ACC112 (cell line): Measurements from ENCODE around the gene SDCBP2.

Experiments used
- H2AFZ ChIP-seq: fragments of 200-600 bp; sonication (generic); one replicate; pipeline ENCODE4 v1.6.0; 2017; ENCODE audit warnings: antibody characterized with exemption, low read length; ENCODE audit not compliant: unreplicated experiment
- H3K27ac ChIP-seq: fragments of 200-600 bp; sonication (generic); 2 replicates; pipeline ENCODE4 v1.5.1; 2014; ENCODE audit warnings: low read depth, mild to moderate bottlenecking, antibody characterized with exemption, low read length, moderate library complexity
- H3K27me3 ChIP-seq: fragments of 200-600 bp; sonication (generic); 2 replicates; pipeline ENCODE4 v1.6.1; 2014; ENCODE audit warnings: mild to moderate bottlenecking, antibody characterized with exemption, low read length, moderate library complexity, mixed read lengths; ENCODE audit not compliant: insufficient read depth
- H3K36me3 ChIP-seq: fragments of 200-600 bp; sonication (generic); 2 replicates; pipeline ENCODE4 v1.6.1; 2016; ENCODE audit warnings: mild to moderate bottlenecking, antibody characterized with exemption, low read length, moderate library complexity, mixed read lengths; ENCODE audit not compliant: insufficient read depth
- H3K4me1 ChIP-seq: fragments of 200-600 bp; sonication (generic); one replicate; pipeline ENCODE4 v1.6.1; 2016; ENCODE audit warnings: low read length, mixed read lengths; ENCODE audit not compliant: insufficient read depth, unreplicated experiment, control insufficient read depth
- H3K4me3 ChIP-seq: fragments of 200-600 bp; sonication (generic); 2 replicates; pipeline ENCODE4 v1.5.1; 2014; ENCODE audit warnings: mild to moderate bottlenecking, low read depth, low read length
- H3K79me2 ChIP-seq: fragments of 200-600 bp; sonication (generic); one replicate; pipeline ENCODE4 v1.6.0; 2016; ENCODE audit warnings: low read length; ENCODE audit not compliant: control insufficient read depth, unreplicated experiment, insufficient read depth

The SDCBP2 gene

DNA sequence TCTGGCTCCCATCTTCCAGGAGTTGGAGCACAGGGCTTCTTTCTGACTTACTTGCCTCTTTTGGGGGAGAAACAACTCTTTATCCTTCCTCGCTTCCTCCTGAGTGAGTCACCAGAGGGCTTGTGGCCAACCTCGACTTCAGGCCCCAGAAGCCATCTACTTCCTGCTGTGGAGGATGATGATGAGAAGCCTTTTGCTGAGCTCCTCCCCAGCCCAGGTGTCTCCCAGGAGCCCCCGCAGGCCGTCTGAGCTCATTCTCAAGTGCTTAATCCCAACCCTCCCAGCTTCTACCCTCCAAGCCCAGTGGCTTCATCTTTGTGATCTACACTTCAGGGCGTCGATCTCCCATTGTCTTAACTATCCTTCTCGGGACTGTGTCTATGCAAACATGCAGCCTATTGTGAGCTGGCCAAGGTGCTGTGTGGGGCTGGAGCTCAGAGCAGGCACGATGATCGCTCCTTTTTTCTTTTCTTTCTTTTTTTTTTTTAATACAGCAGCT is 27.9 kb downstream of the SDCBP2 start:
- H3K27me3 ChIP-seq, result no peaks in the 10 kb centered on the region
- H3K79me2 ChIP-seq, result no peaks in the 10 kb centered on the region
- H2AFZ ChIP-seq, result no peak overlapping the region
- no peak overlapping the region for H3K4me3 ChIP-seq
- no peaks in the 10 kb centered on the region for H3K36me3 ChIP-seq
- H3K4me1 ChIP-seq, result peaks cover 11% of the 10 kb centered on the region
- no peak overlapping the region for H3K27ac ChIP-seq

DNA sequence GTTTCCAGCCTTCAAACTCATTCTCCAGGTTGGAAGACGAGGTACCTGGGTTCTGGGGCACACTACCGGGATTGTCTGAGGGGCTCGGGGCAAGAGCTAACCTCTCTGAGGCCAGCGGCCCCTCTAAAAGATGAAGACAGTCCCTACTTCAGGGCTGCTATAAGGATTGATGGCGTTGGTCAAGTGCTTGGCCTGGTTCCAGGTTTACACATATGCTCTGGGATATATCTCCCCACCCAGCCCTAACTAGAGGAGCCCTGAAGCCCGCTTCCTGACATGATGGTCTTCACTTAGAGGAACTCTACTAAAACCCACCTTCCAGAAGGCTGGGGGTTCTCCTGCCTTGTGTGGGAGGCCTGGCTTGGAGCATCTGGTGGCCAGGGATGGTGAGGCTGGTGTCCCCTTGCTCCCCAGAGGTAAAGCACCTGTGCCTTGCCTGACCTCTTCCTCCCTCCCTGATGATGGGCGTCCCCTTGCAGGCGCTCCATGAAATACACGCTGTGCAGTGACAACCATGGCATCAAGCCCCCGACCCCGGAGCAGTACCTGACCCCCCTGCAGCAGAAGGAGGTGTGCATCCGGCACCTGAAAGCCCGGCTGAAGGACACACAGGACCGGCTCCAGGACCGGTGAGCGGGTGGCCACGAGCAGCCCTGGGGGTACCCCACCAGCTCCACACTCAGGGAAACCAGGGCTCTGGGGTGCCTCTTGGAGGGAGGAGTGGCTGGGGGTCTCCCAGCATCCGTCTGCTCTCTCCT is 28.7 kb downstream of the SDCBP2 start:
- no peak overlapping the region for H3K4me3 ChIP-seq
- H3K36me3 ChIP-seq, result no peaks in the 10 kb centered on the region
- H3K79me2 ChIP-seq, result no peaks in the 10 kb centered on the region
- H3K4me1 ChIP-seq, result peaks cover 11% of the 10 kb centered on the region
- no peak overlapping the region for H3K27ac ChIP-seq
- H2AFZ ChIP-seq, result no peak overlapping the region
- H3K27me3 ChIP-seq, result no peaks in the 10 kb centered on the region

DNA sequence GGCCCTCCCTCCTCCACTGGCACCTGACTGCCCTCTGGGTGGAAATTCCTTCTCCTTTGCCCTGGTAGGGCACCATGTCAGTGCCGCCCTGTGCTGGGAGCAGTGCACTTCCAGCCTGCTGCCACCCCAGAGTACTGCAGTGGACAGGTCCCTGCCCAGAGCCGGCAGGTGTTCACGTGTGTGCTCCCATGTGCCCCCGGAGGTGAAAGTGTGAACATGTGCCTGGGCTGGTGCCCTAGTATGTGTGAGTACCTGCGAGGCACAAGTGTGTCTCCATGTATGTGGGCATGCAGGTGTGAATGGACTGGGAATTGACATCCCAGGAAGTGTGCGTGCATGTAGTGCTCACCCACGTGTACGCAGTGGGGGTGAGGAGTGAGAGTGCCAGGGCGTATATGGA is 29.4 kb downstream of the SDCBP2 start:
- Histone ChIP-seq H3K36me3 (no peaks in the 10 kb centered on the region), H3K4me3 (no peak overlapping the region), H2AFZ (no peak overlapping the region), H3K27ac (no peak overlapping the region), H3K4me1 (peaks cover 11% of the 10 kb centered on the region), H3K79me2 (no peaks in the 10 kb centered on the region), H3K27me3 (no peaks in the 10 kb centered on the region)

DNA sequence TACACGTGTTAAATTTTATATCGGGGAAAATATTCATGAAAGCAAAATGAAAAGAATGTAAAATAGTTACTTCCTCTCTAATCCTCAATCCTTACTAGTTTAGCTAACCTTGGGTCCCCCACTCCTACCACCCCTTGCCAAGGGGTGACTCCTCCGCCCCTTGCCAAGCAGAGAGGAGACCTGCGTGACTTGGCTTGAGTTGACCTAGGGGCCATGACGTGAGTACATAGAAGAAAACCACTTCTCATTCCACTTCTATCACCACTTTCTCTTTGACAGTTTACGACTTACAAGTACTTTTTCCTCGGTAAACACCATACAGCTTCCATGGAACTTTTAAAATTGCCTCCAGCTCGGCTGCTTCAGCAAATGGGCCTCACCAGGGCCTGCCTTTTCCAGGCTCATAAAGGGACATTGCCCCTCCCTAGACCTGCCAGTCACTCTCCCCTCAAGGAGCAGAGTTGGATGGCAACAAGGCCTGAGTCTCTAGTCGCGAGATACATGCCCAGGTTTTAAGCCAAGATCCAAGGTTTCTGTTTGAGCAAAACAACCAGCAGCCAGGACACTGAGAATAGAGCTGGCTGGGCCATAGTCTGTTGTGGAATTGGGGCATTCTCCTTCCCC is 29.9 kb downstream of the SDCBP2 start:
- Histone ChIP-seq H3K27ac (no peak overlapping the region), H3K4me3 (no peak overlapping the region), H3K36me3 (no peaks in the 10 kb centered on the region), H2AFZ (no peak overlapping the region), H3K4me1 (peaks cover 11% of the 10 kb centered on the region), H3K27me3 (no peaks in the 10 kb centered on the region), H3K79me2 (no peaks in the 10 kb centered on the region)

DNA sequence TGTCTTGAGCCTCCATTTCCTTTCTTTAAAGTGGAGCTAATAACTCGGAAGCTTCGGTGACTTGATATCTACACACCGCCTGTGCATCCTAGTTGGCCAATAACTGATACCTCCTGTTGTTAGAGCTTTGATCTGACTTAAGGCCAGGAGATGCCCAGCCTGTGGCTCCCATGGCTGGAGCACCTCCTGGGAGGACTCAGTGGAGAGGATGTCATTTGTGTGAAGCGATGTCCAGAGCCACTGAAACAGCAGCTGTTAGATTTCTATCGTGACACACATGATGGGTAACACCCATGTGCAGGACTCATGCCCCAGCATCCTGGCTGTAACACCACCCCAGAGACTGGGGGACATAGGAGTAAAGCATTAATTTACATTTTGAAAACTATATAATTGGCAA is 30.8 kb downstream of the SDCBP2 start:
- no peaks in the 10 kb centered on the region for H3K36me3 ChIP-seq
- H2AFZ ChIP-seq, result no peak overlapping the region
- H3K4me1 ChIP-seq, result peaks cover 11% of the 10 kb centered on the region
- no peak overlapping the region for H3K27ac ChIP-seq
- no peaks in the 10 kb centered on the region for H3K79me2 ChIP-seq
- H3K27me3 ChIP-seq, result no peaks in the 10 kb centered on the region
- no peak overlapping the region for H3K4me3 ChIP-seq

DNA sequence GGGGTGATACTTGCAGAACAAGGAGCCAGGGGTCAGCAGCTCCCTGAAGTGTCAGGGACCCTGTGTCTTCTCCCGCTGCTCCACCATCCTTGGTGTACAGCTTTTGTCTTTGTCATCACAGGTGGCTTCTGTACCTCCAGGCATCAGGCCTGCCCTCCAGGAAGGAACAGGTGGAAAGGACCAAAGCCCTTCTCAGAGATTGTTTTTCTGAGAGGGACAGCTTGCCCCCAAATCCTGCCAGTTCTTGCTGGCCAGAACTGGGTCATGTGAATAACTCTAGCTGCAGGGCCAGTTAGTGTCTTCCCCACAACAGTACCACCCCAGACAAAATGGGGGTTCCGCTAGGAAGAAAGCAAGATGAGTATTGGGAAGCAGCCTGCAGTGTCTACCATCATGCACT is 31.5 kb downstream of the SDCBP2 start:
- H3K27me3 ChIP-seq, result no peaks in the 10 kb centered on the region
- no peaks in the 10 kb centered on the region for H3K36me3 ChIP-seq
- H3K4me1 ChIP-seq, result peaks cover 11% of the 10 kb centered on the region

DNA sequence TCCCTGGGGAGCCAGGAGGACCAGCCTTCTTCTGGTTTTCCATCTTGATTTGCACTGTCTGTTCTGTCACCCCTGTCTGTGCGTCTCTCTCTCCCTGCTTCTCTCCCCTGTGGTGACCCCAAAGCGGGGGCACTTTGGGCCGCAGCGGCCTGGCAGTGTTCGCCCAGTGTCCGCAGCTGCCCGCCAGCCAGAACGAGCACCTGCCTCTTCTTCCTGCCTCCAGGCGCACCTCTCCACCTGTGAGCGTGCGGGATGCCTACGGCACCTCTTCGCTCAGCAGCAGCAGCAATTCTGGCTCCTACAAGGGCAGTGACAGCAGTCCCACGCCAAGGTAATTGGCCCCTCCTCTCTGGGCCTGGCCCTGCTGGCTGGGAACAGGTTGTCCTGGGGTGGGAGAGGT is 32.0 kb downstream of the SDCBP2 start:
- Histone ChIP-seq H2AFZ (no peak overlapping the region), H3K4me1 (peaks cover 11% of the 10 kb centered on the region), H3K27me3 (no peaks in the 10 kb centered on the region), H3K4me3 (no peak overlapping the region), H3K27ac (no peak overlapping the region), H3K79me2 (no peaks in the 10 kb centered on the region), H3K36me3 (no peaks in the 10 kb centered on the region)

More for the DNA sequence above, 31.5 kb downstream of the SDCBP2 start:
- Histone ChIP-seq H3K4me3 (no peak overlapping the region), H3K27ac (no peak overlapping the region), H2AFZ (no peak overlapping the region), H3K79me2 (no peaks in the 10 kb centered on the region)

DNA sequence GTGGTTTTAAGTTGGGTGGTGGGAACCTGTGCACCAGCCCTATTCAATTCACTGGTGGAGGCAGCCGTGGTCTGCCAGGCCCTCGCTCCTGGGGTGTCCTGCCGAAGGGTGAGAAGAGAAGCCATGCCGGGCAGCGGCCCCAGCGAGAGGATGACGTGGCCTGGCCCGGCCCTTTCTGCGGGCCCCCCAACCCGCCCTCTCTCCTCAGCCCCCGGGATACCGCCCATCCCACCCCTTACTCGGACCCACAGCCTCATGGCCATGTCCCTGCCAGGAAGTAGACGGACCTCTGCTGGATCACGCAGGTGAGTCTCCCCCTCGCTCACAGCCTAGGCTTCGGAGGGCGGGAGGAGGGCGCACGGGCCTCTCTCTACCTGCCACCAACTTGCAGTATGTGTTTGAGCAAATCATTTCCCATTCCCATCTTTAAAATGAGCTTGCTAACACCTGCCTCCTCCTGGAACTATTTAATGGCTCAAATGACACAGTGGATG is 32.8 kb downstream of the SDCBP2 start:
- no peaks in the 10 kb centered on the region for H3K27me3 ChIP-seq
- no peaks in the 10 kb centered on the region for H3K36me3 ChIP-seq
- H3K4me1 ChIP-seq, result peaks cover 14% of the 10 kb centered on the region
- no peak overlapping the region for H3K27ac ChIP-seq
- no peak overlapping the region for H2AFZ ChIP-seq
- no peak overlapping the region for H3K4me3 ChIP-seq
- no peaks in the 10 kb centered on the region for H3K79me2 ChIP-seq

DNA sequence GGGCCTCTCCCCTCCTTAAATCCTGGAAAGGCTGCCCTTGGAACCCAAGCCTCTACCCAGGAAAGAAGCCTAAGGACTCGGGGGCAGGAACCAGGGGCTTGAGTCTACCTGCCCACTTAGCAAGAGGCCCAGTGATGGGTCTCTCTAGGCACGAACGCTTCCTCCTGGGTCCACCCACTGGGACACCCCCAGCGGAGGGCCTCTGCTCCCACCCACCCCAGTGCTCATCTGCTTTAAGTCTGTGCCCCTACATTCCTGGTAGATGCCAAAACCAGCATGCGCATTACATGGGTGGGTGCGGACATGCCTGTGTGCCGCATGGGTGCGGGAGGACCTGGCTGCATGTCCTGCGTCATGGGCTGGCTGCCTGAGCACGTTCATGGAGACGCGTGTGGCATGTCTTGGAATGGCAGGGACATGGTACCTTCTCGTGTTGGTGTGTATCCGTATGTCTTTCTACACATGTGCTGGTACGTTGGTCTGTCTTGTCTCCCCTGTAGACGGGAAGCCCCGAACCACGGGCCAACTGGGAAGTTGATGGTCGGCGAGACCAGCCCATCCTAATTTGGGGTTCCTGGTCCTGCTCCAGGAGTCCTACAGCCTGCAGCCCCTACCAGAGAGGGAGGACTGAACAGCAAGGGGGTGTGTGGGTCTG is 33.5 kb downstream of the SDCBP2 start:
- Histone ChIP-seq H3K4me1 (peaks cover 6% of the 10 kb centered on the region), H2AFZ (no peak overlapping the region), H3K27ac (no peak overlapping the region), H3K36me3 (no peaks in the 10 kb centered on the region), H3K4me3 (no peak overlapping the region), H3K27me3 (no peaks in the 10 kb centered on the region), H3K79me2 (no peaks in the 10 kb centered on the region)

DNA sequence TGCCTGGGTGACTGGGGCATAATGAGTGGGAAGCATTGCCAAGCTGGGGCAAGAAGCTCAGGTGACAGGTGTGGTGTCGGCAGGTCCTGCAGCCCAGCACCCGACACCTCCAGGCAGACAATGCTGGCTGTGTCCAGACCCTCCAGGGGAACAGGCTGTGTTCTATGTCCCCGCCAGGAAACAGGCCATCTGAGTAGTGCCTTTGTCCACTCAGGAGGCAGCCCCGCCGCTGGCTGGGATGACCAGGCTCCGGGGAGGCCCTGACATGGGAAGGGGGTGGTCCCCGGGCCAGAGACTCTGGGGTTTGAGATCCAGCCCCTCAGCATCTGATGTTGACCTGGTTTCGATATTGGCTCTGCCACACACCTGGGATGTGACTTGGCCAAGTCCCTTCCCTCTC is 34.4 kb downstream of the SDCBP2 start:
- Histone ChIP-seq H3K27ac (no peak overlapping the region), H3K4me3 (no peak overlapping the region), H3K27me3 (no peaks in the 10 kb centered on the region), H3K4me1 (peaks cover 3% of the 10 kb centered on the region), H2AFZ (no peak overlapping the region), H3K36me3 (no peaks in the 10 kb centered on the region), H3K79me2 (no peaks in the 10 kb centered on the region)
